T-cell (primary cell): Measurements from ENCODE around the gene FBN2. TPM values are rescaled to one million over a fixed set of nuclear protein-coding genes. Genes with fewer than 3 reads are reported as not detected.

ENCODE experiments used
- ATAC-seq, 4 experiments: fragments of 200-7000 bp in 3 of 4; fragments of 150-1000 bp in 1 of 4; cut with Tn5 transposase; replicated peaks in 1 of 4; 1 replicate in 3 of 4; 2 replicates in 1 of 4; pipeline ENCODE4 v1.10.0; 2021; ENCODE audit warnings: moderate library complexity in 3 of 4, mild to moderate bottlenecking in 2 of 4, moderate number of reproducible peaks in 1 of 4
- CTCF ChIA-PET, 2 donors: fragments of 300-600 bp; sonication (Branson Sonifier 250); formaldehyde crosslinking; loops; one replicate each; lab custom pipeline; 2022; ENCODE audit warnings: antibody characterized with exemption in 2 of 2; lab: Charles Lee
- POLR2A ChIA-PET, 2 donors: fragments of 300-600 bp; sonication (Branson Sonifier 250); formaldehyde crosslinking; loops; one replicate each; lab custom pipeline; 2022; ENCODE audit warnings: antibody characterized with exemption in 2 of 2; lab: Charles Lee
- DNase-seq, 35 experiments: peaks; one replicate each; pipeline versions ENCODE4 v3.0.0 to v3.0.0-alpha.2; 2013 to 2023
- H3K27ac ChIP-seq: one replicate; pipeline ENCODE4 v1.5.1; 2013; ENCODE audit warnings: low read length
- H3K27me3 ChIP-seq, 2 experiments: replicated peaks in 1 of 2; 1 replicate in 1 of 2; 2 replicates in 1 of 2; pipeline versions ENCODE4 v1.6.1 to v1.7.0; 2013; ENCODE audit warnings: low read length in 1 of 2, mixed read lengths in 1 of 2; ENCODE audit not compliant: control insufficient read depth in 2 of 2, insufficient read depth in 2 of 2; ENCODE audit errors: extremely low read depth in 1 of 2
- H3K36me3 ChIP-seq, 2 donors: 1 replicate in 1 of 2; 2 replicates in 1 of 2; pipeline versions ENCODE4 v1.6.1 to v1.7.0; 2013; ENCODE audit warnings: low read length in 1 of 2; ENCODE audit not compliant: control insufficient read depth in 2 of 2, insufficient read depth in 1 of 2; ENCODE audit errors: extremely low read depth in 1 of 2
- H3K4me1 ChIP-seq, 2 experiments: 1 replicate in 1 of 2; 2 replicates in 1 of 2; pipeline versions ENCODE4 v1.6.1 to v1.7.0; 2013; ENCODE audit warnings: low read length in 2 of 2, mixed read lengths in 1 of 2; ENCODE audit not compliant: insufficient read depth in 2 of 2, control insufficient read depth in 1 of 2; ENCODE audit errors: extremely low read depth in 1 of 2
- H3K4me3 ChIP-seq, 2 donors: 1 replicate in 1 of 2; 2 replicates in 1 of 2; pipeline versions ENCODE4 v1.5.1 to v1.7.0; 2013; ENCODE audit warnings: mild to moderate bottlenecking in 2 of 2, low read length in 1 of 2, moderate library complexity in 1 of 2; ENCODE audit not compliant: control insufficient read depth in 1 of 2; ENCODE audit errors: extremely low read depth in 1 of 2
- H3K9me3 ChIP-seq: 2 replicates; pipeline ENCODE4 v1.7.0; 2013
- H3K27ac Mint-ChIP-seq, 2 donors: one replicate each; pipeline ENCODE4 v1.8.0; 2020 to 2021; ENCODE audit warnings: mild to moderate bottlenecking in 2 of 2, mixed read lengths in 2 of 2
- H3K27me3 Mint-ChIP-seq, 2 donors: one replicate each; pipeline ENCODE4 v1.8.0; 2021 to 2022; ENCODE audit warnings: mixed read lengths in 2 of 2
- H3K36me3 Mint-ChIP-seq: one replicate; pipeline ENCODE4 v1.8.0; 2021; ENCODE audit warnings: mixed read lengths
- H3K4me1 Mint-ChIP-seq, 3 donors: one replicate each; pipeline ENCODE4 v1.8.0; 2020 to 2022; ENCODE audit warnings: mixed read lengths in 3 of 3, mild to moderate bottlenecking in 1 of 3
- H3K4me3 Mint-ChIP-seq, 3 donors: one replicate each; pipeline ENCODE4 v1.8.0; 2020 to 2022; ENCODE audit warnings: mild to moderate bottlenecking in 3 of 3, mixed read lengths in 3 of 3, moderate library complexity in 3 of 3
- H3K9me3 Mint-ChIP-seq, 3 donors: one replicate each; pipeline ENCODE4 v1.8.0; 2020 to 2022; ENCODE audit warnings: mixed read lengths in 3 of 3
- WGBS: methylation state at CpG from one replicate; pipeline ENCODE4 v1.1.5; 2013; ENCODE audit warnings: missing lambda C conversion rate; ENCODE audit not compliant: insufficient coverage; 5-methylcytosine and 5-hydroxymethylcytosine counted together
- total RNA-seq, 35 experiments: library from RNA in 6 of 35; stranded (reverse) in 6 of 35; fragments of 120-200 nt in 1 of 35; gene quantifications; one replicate each; pipeline versions ENCODE4 v1.2.1 to v1.2.4 and lab custom pipeline; 2013 to 2026

FBN2 gene
- total RNA-seq, 5 donors from 2014 or later (not counting 1 experiment from before 2014, with no cell fraction given): 0.32 to 0.61 (median 0.36) TPM; not detected in 2

GRCh38 chr5:128212191-128212806 is 325.7 kb downstream of the FBN2 start:
- ATAC-seq: no peak
- Mint-ChIP-seq H3K9me3 (no peaks in the 10 kb centered on the region), H3K27me3 (peaks cover 5 to 11% of the 10 kb centered on the region in 2 donors), H3K4me1 (peaks cover 0 to 2% (median 2%) of the 10 kb centered on the region in 3 donors), H3K36me3 (no peaks in the 10 kb centered on the region), H3K27ac (no peak overlapping the region), H3K4me3 (no peak overlapping the region)
- no peak overlapping the region for H3K4me3 ChIP-seq
- 67% methylated on average over 1 of the region's 5 CpGs for WGBS
- no peak overlapping the region for H3K27ac ChIP-seq
- ChIA-PET CTCF (interaction anchor here (0.6 to 1.3 kb wide), 4 partner anchors 83 to 797 kb away, joined by 3 to 4 read pairs (median 3); no protein-coding TSS in a partner anchor), POLR2A (no interaction called here)
- H3K4me1 ChIP-seq: no peaks in the 10 kb centered on the region
- DNase-seq: no peak
- no peaks in the 10 kb centered on the region for H3K36me3 ChIP-seq
- no peaks in the 10 kb centered on the region for H3K9me3 ChIP-seq
- peaks cover 0 to 5% of the 10 kb centered on the region in 2 experiments for H3K27me3 ChIP-seq

GRCh38 chr5:128208436-128208835 is 329.6 kb downstream of the FBN2 start:
- peaks cover 0 to 2% (median 2%) of the 10 kb centered on the region in 3 donors for H3K4me1 Mint-ChIP-seq
- no peak overlapping the region for H3K4me3 Mint-ChIP-seq
- peaks cover 5 to 11% of the 10 kb centered on the region in 2 donors for H3K27me3 Mint-ChIP-seq
- H3K27ac Mint-ChIP-seq: no peak overlapping the region
- no peaks in the 10 kb centered on the region for H3K36me3 Mint-ChIP-seq
- no peaks in the 10 kb centered on the region for H3K4me1 ChIP-seq
- no peaks in the 10 kb centered on the region for H3K36me3 ChIP-seq
- H3K27me3 ChIP-seq: no peaks in the 10 kb centered on the region
- ChIA-PET CTCF (no interaction called here), POLR2A (no interaction called here)
- no peak overlapping the region for H3K27ac ChIP-seq
- ATAC-seq (no peak), DNase-seq (no peak)
- no peaks in the 10 kb centered on the region for H3K9me3 Mint-ChIP-seq
- H3K9me3 ChIP-seq: no peaks in the 10 kb centered on the region
- H3K4me3 ChIP-seq: no peak overlapping the region
